Mesothelial cell of epicardium (in vitro differentiated cells): Measurements from ENCODE around the gene ANP32E. TPM values are rescaled to one million over a fixed set of nuclear protein-coding genes. Genes with fewer than 3 reads are reported as not detected.

Experiments used
- DNase-seq, 2 experiments: peaks; one replicate each; pipeline ENCODE4 v3.0.0; 2021; ENCODE audit warnings: low spot score in 2 of 2; ENCODE audit not compliant: unreplicated experiment in 2 of 2
- H3K27ac Mint-ChIP-seq: 2 replicates; pipeline ENCODE4 v1.8.0; 2021; ENCODE audit warnings: mixed read lengths
- H3K27me3 Mint-ChIP-seq: 2 replicates; pipeline ENCODE4 v1.8.0; 2021; ENCODE audit warnings: low read depth, mixed read lengths
- H3K36me3 Mint-ChIP-seq: 2 replicates; pipeline ENCODE4 v1.8.0; 2021; ENCODE audit warnings: mixed read lengths
- H3K4me1 Mint-ChIP-seq: 2 replicates; pipeline ENCODE4 v1.8.0; 2021; ENCODE audit warnings: mixed read lengths
- H3K4me3 Mint-ChIP-seq: 2 replicates; pipeline ENCODE4 v1.8.0; 2021; ENCODE audit warnings: mild to moderate bottlenecking, moderate library complexity, mixed read lengths
- H3K9me3 Mint-ChIP-seq: 2 replicates; pipeline ENCODE4 v1.8.0; 2021; ENCODE audit warnings: mixed read lengths
- total RNA-seq: library from RNA; stranded (reverse); gene quantifications from 3 replicates; pipeline ENCODE4 v1.2.1, GENCODE V29; 2021
- TF ChIP-seq, protein P1 (sequence below): fragments of 200-600 bp; sonication (generic); IDR thresholded peaks from one replicate; pipeline ENCODE4 v1.5.0; 2021; ENCODE audit warnings: antibody characterized with exemption; ENCODE audit not compliant: unreplicated experiment

ANP32E gene
- total RNA-seq, 1 donor from 2014 or later, result 56.6 TPM

DNA sequence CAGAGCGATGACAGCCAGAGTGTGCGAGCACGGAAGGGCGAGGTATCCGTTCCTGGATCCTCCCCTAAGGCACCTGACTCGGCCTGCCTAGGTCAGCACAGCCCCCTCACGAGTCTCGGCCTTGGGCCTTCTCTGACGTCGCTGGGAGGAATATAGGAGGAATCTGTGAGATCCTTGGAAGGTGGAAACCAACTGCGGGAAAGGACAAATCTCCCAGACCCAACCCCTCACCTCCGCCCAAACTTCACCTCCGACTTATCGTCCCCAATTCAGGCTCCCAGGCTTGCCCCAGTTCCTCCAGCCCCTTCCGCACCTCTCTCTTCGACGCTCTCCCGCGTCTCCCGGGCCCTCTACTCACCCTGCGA lies 32.4 kb upstream of the ANP32E start:
- DNase-seq, result no peak
- Mint-ChIP-seq H3K27me3 (no peaks in the 10 kb centered on the region), H3K4me1 (peaks cover 41% of the 10 kb centered on the region), H3K27ac (peak overlapping the region; percentile 97), H3K9me3 (no peaks in the 10 kb centered on the region), H3K4me3 (peak overlapping the region; percentile 91), H3K36me3 (peaks cover 6% of the 10 kb centered on the region)
- TF ChIP-seq, protein P1, sequence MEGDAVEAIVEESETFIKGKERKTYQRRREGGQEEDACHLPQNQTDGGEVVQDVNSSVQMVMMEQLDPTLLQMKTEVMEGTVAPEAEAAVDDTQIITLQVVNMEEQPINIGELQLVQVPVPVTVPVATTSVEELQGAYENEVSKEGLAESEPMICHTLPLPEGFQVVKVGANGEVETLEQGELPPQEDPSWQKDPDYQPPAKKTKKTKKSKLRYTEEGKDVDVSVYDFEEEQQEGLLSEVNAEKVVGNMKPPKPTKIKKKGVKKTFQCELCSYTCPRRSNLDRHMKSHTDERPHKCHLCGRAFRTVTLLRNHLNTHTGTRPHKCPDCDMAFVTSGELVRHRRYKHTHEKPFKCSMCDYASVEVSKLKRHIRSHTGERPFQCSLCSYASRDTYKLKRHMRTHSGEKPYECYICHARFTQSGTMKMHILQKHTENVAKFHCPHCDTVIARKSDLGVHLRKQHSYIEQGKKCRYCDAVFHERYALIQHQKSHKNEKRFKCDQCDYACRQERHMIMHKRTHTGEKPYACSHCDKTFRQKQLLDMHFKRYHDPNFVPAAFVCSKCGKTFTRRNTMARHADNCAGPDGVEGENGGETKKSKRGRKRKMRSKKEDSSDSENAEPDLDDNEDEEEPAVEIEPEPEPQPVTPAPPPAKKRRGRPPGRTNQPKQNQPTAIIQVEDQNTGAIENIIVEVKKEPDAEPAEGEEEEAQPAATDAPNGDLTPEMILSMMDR, result no peak

DNA sequence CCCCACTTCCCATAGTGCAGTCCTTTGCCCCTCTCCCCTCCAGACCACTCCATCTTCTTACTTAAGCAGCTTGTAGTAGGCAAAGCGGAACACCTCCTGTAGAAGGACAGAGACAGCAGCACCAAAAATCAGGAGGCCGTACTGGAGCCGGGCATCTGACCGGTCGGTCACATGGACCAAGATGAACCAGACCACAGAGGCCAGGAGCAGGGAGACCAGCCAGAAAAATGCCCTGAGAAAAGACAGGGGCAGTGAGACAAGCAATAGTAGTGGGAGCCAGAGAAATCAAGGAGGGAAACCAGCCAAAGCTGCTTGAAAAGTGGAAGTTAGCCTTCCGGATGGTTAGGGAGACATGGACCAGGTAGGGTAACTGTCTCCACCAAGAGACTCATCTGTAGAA lies 32.0 kb upstream of the ANP32E start:
- H3K4me1 Mint-ChIP-seq, result peaks cover 36% of the 10 kb centered on the region

DNA sequence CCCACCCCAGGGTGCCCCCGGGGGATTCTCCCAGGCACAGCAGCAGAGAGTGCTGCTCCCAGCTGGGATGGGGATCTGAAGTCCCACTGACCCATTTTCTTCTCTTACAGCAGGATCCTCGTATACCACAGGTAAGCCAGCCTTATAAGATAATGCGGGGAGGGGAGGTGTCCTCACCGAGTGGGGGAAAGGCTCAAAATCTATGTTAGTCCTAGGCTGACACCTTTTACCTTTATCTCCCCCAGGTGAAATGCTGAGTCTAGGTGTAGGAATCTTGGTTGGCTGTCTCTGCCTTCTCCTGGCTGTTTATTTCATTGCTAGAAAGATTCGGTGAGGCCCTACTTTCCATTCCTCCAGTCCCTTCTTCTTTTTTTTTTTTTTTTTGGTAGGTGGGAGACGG lies 27.6 kb upstream of the ANP32E start:
- Mint-ChIP-seq H3K27me3 (no peaks in the 10 kb centered on the region), H3K4me3 (no peak overlapping the region), H3K27ac (no peak overlapping the region), H3K36me3 (peaks cover 6% of the 10 kb centered on the region), H3K4me1 (peaks cover 38% of the 10 kb centered on the region), H3K9me3 (no peaks in the 10 kb centered on the region)
- TF ChIP-seq, protein P1, result no peak
- no peak for DNase-seq

More for the DNA sequence above, 32.0 kb upstream of the ANP32E start:
- Mint-ChIP-seq H3K9me3 (no peaks in the 10 kb centered on the region), H3K4me3 (peak overlapping the region; percentile 91), H3K36me3 (peaks cover 6% of the 10 kb centered on the region), H3K27ac (peak overlapping the region; percentile 97), H3K27me3 (no peaks in the 10 kb centered on the region)
- no peak for DNase-seq
- TF ChIP-seq, protein P1, result no peak

DNA sequence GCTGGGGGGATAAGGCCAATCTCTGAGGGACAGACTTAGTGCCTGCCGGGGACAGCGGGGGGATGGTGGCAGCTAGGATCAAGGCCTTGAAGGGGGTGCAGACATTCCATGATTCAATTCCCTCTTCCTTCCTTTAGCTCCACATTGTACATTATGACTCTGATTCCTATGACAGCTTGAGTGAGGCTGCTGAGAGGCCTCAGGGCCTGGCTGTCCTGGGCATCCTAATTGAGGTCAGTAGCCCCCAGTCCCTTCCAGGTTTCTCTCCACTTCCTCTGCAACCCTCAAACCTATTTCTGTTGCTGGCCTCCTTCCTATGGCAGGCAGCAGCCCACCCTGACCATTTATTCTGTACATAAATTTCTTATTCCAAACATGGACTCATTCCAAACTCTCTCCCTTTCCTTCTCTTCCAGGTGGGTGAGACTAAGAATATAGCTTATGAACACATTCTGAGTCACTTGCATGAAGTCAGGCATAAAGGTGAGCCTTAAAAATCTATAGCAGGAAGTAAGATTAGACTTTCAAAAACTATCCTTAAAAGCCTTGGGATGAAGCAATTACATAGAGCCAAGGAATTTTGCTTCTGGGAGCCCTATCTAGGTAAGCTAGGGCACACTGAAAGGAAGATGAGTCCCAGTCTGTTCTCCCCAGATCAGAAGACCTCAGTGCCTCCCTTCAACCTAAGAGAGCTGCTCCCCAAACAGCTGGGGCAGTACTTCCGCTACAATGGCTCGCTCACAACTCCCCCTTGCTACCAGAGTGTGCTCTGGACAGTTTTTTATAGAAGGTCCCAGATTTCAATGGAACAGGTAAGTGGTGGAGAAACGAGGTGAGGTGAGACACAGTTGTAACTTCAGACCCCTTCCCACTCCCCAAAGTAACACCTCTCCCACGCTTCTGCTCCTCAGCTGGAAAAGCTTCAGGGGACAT lies 26.7 kb upstream of the ANP32E start:
- Mint-ChIP-seq H3K4me3 (no peak overlapping the region), H3K27ac (no peak overlapping the region), H3K27me3 (no peaks in the 10 kb centered on the region), H3K36me3 (peaks cover 6% of the 10 kb centered on the region), H3K4me1 (peaks cover 40% of the 10 kb centered on the region), H3K9me3 (no peaks in the 10 kb centered on the region)
- TF ChIP-seq, protein P1, result no peak
- no peak for DNase-seq

DNA sequence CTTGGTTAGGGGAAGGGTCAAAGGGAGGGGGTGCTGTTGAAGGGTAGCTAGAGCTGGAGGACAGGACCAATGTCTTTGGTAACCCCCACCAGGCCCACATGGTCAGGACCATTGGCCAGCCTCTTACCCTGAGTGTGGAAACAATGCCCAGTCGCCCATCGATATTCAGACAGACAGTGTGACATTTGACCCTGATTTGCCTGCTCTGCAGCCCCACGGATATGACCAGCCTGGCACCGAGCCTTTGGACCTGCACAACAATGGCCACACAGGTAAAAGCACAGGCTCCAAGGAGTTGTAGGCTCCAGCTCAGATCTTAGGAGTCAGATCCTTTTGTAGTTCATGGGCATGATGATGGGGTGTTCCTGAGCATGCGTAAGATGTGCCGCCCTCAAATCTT lies 25.5 kb upstream of the ANP32E start:
- DNase-seq, result no peak
- no peaks in the 10 kb centered on the region for H3K9me3 Mint-ChIP-seq
- peaks cover 6% of the 10 kb centered on the region for H3K36me3 Mint-ChIP-seq
- no peak overlapping the region for H3K27ac Mint-ChIP-seq
- no peak overlapping the region for H3K4me3 Mint-ChIP-seq
- no peaks in the 10 kb centered on the region for H3K27me3 Mint-ChIP-seq
- H3K4me1 Mint-ChIP-seq, result peaks cover 43% of the 10 kb centered on the region
- TF ChIP-seq, protein P1, result no peak
